Measurements from ENCODE around the gene PARD6G. TPM values are rescaled to one million over a fixed set of nuclear protein-coding genes. Genes with fewer than 3 reads are reported as not detected.

PARD6G gene
- total and polyA plus RNA-seq, 9 of the 15 experiments (the other 6 are each of a cell fraction or from before 2014, with no cell fraction given): 0.03 to 1.2 (median 0.26) TPM

GRCh38 chr18:80108739-80109675 is 138.3 kb downstream of the PARD6G start, which contains the start of gene ADNP2 (continued):
- no peak for TF ChIP-seq ZFP36 (IDR thresholded peaks at IDR 0.05; ENCODE audit: low read depth, low read length, partially characterized antibody)
- no peak for TF ChIP-seq RBM14 (IDR thresholded peaks at IDR 0.05; ENCODE audit: borderline replicate concordance, insufficient read depth, low read depth, low read length)
- TF ChIP-seq ZNF431 (CRISPR knock-in tag; IDR thresholded peaks at IDR 0.05): no peak
- no peak for TF ChIP-seq FOXO4 (CRISPR knock-in tag; IDR thresholded peaks at IDR 0.05)
- TF ChIP-seq CGGBP1 (CRISPR knock-in tag; IDR thresholded peaks at IDR 0.05): no peak
- TF ChIP-seq ZNF121 (CRISPR knock-in tag; conservative IDR thresholded peaks at IDR 0.05): no peak
- TF ChIP-seq ZBTB5 (IDR thresholded peaks at IDR 0.05): no peak
- no peak for TF ChIP-seq CLOCK (CRISPR knock-in tag; IDR thresholded peaks at IDR 0.05; ENCODE audit: borderline replicate concordance)
- TF ChIP-seq U2AF2 (optimal IDR thresholded peaks at IDR 0.05; ENCODE audit: low read depth, low read length): no peak
- no peak for TF ChIP-seq CUX1 (CRISPR knock-in tag; IDR thresholded peaks at IDR 0.05)
- TF ChIP-seq ZNF586 (CRISPR knock-in tag; conservative IDR thresholded peaks at IDR 0.05): no peak
- TF ChIP-seq CBX1 (IDR thresholded peaks at IDR 0.05; ENCODE audit: low read depth): no peak
- TF ChIP-seq SPI1 (IDR thresholded peaks at IDR 0.05; ENCODE audit: borderline replicate concordance, low read depth, low read length): no peak
- peak; percentile 61 for TF ChIP-seq POLR2A (conservative IDR thresholded peaks at IDR 0.05)
- no peak for TF ChIP-seq ZNF23 (CRISPR knock-in tag; IDR thresholded peaks at IDR 0.05)
